Thyroid gland (tissue), 4 donors: ENCODE measurements around the gene SERPINA4.

Experiments
- POLR2A ChIP-seq, 2 donors: fragments of 450-650 bp; IDR thresholded peaks; one replicate each; pipeline ENCODE4 v1.6.1; 2017; ENCODE audit warnings: antibody characterized with exemption in 2 of 2, mild to moderate bottlenecking in 2 of 2, moderate library complexity in 1 of 2
- TF ChIP-seq, protein P1 (sequence below), 6 experiments: fragments of 200-600 bp in 3 of 6; fragments of 450-650 bp in 3 of 6; sonication (generic) in 3 of 6; IDR thresholded peaks; one replicate each; pipeline ENCODE4 v1.5.1; 2016 to 2019; ENCODE audit warnings: antibody characterized with exemption in 6 of 6, mild to moderate bottlenecking in 2 of 6, inconsistent platforms in 1 of 6, moderate library complexity in 1 of 6

- TF ChIP-seq, protein P1, sequence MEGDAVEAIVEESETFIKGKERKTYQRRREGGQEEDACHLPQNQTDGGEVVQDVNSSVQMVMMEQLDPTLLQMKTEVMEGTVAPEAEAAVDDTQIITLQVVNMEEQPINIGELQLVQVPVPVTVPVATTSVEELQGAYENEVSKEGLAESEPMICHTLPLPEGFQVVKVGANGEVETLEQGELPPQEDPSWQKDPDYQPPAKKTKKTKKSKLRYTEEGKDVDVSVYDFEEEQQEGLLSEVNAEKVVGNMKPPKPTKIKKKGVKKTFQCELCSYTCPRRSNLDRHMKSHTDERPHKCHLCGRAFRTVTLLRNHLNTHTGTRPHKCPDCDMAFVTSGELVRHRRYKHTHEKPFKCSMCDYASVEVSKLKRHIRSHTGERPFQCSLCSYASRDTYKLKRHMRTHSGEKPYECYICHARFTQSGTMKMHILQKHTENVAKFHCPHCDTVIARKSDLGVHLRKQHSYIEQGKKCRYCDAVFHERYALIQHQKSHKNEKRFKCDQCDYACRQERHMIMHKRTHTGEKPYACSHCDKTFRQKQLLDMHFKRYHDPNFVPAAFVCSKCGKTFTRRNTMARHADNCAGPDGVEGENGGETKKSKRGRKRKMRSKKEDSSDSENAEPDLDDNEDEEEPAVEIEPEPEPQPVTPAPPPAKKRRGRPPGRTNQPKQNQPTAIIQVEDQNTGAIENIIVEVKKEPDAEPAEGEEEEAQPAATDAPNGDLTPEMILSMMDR (IDR thresholded peaks at IDR 0.05) = no peak
- no peak for TF ChIP-seq POLR2A (IDR thresholded peaks at IDR 0.05)
Measured at GRCh38 chr14:94613720-94614644, 52.7 kb downstream of the SERPINA4 start.
